Stimulated activated CD8-positive, alpha-beta memory T cell treated with anti-CD3 and anti-CD28 coated beads, Interleukin-2, amount 100 ng/mL, for 1 hour (primary cell): ENCODE measurements around the gene IGF2.

ENCODE experiments used
- DNase-seq, 2 donors: peaks; one replicate each; pipeline ENCODE4 v3.0.0-alpha.2; 2020; ENCODE audit warnings: low read depth in 2 of 2

Gene IGF2

GRCh38 chr11:2154195-2154585 is 15.0 kb upstream of the IGF2 start:
- no peak for DNase-seq

GRCh38 chr11:2153581-2154194 is 14.5 kb upstream of the IGF2 start:
- DNase-seq: no peak

- peak; percentile 57 to 64 for DNase-seq
These were observed 12.5 kb upstream of the IGF2 start for GRCh38 chr11:2151500-2152257.

GRCh38 chr11:2149864-2150847 is 11.0 kb upstream of the IGF2 start:
- DNase-seq: no peak

GRCh38 chr11:2149460-2149859 is 10.3 kb upstream of the IGF2 start:
- DNase-seq: no peak

GRCh38 chr11:2148595-2148994 is 9.4 kb upstream of the IGF2 start:
- DNase-seq: no peak

GRCh38 chr11:2147391-2147790 is 8.2 kb upstream of the IGF2 start:
- DNase-seq: no peak

- DNase-seq: no peak
These were observed 6.9 kb upstream of the IGF2 start for GRCh38 chr11:2146051-2146450.

- no peak for DNase-seq
These were observed 5.5 kb upstream of the IGF2 start for GRCh38 chr11:2144544-2145248.

GRCh38 chr11:2143799-2144543 is 4.8 kb upstream of the IGF2 start:
- no peak for DNase-seq

- no peak for DNase-seq
These were observed 4.2 kb upstream of the IGF2 start for GRCh38 chr11:2143477-2143798.

- no peak for DNase-seq
These were observed 3.6 kb upstream of the IGF2 start for GRCh38 chr11:2142762-2143202.

GRCh38 chr11:2142300-2142759 is 3.1 kb upstream of the IGF2 start:
- no peak for DNase-seq

GRCh38 chr11:2140411-2141400 is 1.5 kb upstream of the IGF2 start:
- no peak for DNase-seq

GRCh38 chr11:2139621-2140337 is 590 bp upstream of the IGF2 start:
- no peak for DNase-seq

- DNase-seq: no peak
These were observed 612 bp downstream of the IGF2 start for GRCh38 chr11:2138431-2139122.

- DNase-seq: no peak
These were observed 1.1 kb downstream of the IGF2 start for GRCh38 chr11:2138068-2138430.

- DNase-seq: no peak
These were observed 1.8 kb downstream of the IGF2 start for GRCh38 chr11:2137202-2138067.
